Heart left ventricle (tissue), 16 donors: ENCODE data around the gene PRKN. TPM values are rescaled to one million over a fixed set of nuclear protein-coding genes. Genes with fewer than 3 reads are reported as not detected.
A peak's percentile ranks its signal among the peaks of the same experiment; 100 is the strongest.
"Not testable (repeated sequence)": the region's sequence is repeated elsewhere in the genome, so short reads cannot be mapped to it uniquely, and the experiment has no call there.

Experiments
- ATAC-seq, 4 donors: fragments of 200-7000 bp; cut with Tn5 transposase; one replicate each; pipeline ENCODE4 v1.9.1; 2020 to 2022; ENCODE audit warnings: moderate library complexity in 4 of 4, mild to moderate bottlenecking in 3 of 4, moderate number of reproducible peaks in 1 of 4
- DNase-seq, 5 donors: peaks; one replicate each; pipeline ENCODE4 v3.0.0-alpha.2; 2020
- H3K27ac ChIP-seq, 12 donors: fragments of 200-600 bp; sonication (generic) in 4 of 12; one replicate each; pipeline versions ENCODE4 v1.5.0 to v1.8.0; 2016 to 2022; ENCODE audit warnings: mild to moderate bottlenecking in 2 of 12
- H3K27me3 ChIP-seq, 9 donors: fragments of 200-600 bp; sonication (generic) in 2 of 9; one replicate each; pipeline versions ENCODE4 v1.5.1 to v1.8.0; 2016 to 2022; ENCODE audit warnings: mild to moderate bottlenecking in 3 of 9
- H3K36me3 ChIP-seq, 9 donors: fragments of 200-600 bp; sonication (generic) in 2 of 9; one replicate each; pipeline versions ENCODE4 v1.5.0 to v1.8.0; 2018 to 2022; ENCODE audit warnings: mild to moderate bottlenecking in 2 of 9
- H3K4me1 ChIP-seq, 12 donors: fragments of 200-600 bp; sonication (generic) in 4 of 12; one replicate each; pipeline versions ENCODE4 v1.5.0 to v1.8.0; 2016 to 2022; ENCODE audit warnings: mild to moderate bottlenecking in 3 of 12
- H3K4me3 ChIP-seq, 12 donors: fragments of 200-600 bp; sonication (generic) in 4 of 12; one replicate each; pipeline versions ENCODE4 v1.5.0 to v1.8.0; 2017 to 2022; ENCODE audit warnings: mild to moderate bottlenecking in 9 of 12, moderate library complexity in 4 of 12
- H3K9me3 ChIP-seq, 12 donors: fragments of 200-600 bp; sonication (generic) in 4 of 12; one replicate each; pipeline versions ENCODE4 v1.5.0 to v1.8.0; 2016 to 2022; ENCODE audit warnings: mild to moderate bottlenecking in 1 of 12
- POLR2A ChIP-seq, 2 donors: fragments of 450-650 bp; IDR thresholded peaks; one replicate each; pipeline ENCODE4 v1.6.1; 2017; ENCODE audit warnings: antibody characterized with exemption in 2 of 2, mild to moderate bottlenecking in 2 of 2, moderate library complexity in 2 of 2
- WGBS, 4 donors: extraction: QIAGEN DNeasy Blood & Tissue Kit in 2 of 4; methylation state at CpG; one replicate each; pipeline versions ENCODE4 v1.1.5 to v1.1.7; 2013 to 2018; 5-methylcytosine and 5-hydroxymethylcytosine counted together
- intact Hi-C, 10 donors: fragments of 100-400 bp; cut with DNase I; formaldehyde crosslinking; loops; one replicate each; pipeline versions ENCODE4 v1.11.1 to v1.14.2; 2022
- polyA plus RNA-seq, 2 donors: library from polyadenylated mRNA; stranded (reverse); fragments of 200-250 nt; gene quantifications; one replicate each; pipeline ENCODE4 v1.2.3, GENCODE V29; 2013
- total RNA-seq, 9 donors: library from RNA; depleted of rRNA in 2 of 9; stranded (reverse); fragments of >200 nt in 2 of 9; fragmentation: NEBNext Ultra II Directional in 3 of 9; extraction: Animal tissue kit (Norgen Biotek cat#: 25700) in 3 of 9; gene quantifications; one replicate each; pipeline versions ENCODE4 v1.1.0 to v1.2.4, GENCODE V29; 2016 to 2023
- TF ChIP-seq, protein P1 (sequence below), 12 donors: fragments of 200-600 bp; sonication (generic) in 4 of 12; IDR thresholded peaks; one replicate each; pipeline versions ENCODE4 v1.5.0 to v1.8.0; 2018 to 2022; ENCODE audit warnings: antibody characterized with exemption in 12 of 12, mild to moderate bottlenecking in 5 of 12
- donor health status: ischemic (EF 13 %, LVEDD 7.1; RV severe dilation, severe dysfunction).
- donor health status: healthy with polysubstance abuse.
- donor health status: DM: no; HTN: yes; CAD: no.
- donor health status: DM: no; HTN: no; CAD: no.
- donor health status: ischemic (EF 25% LVEDD 6.9; RV normal size, moderate dysfunction).
- donor health status: ischemic (EF 25% LVEDD 5.7; RV mildly dilated, moderate dysfunction).
- donor health status: healthy.
- donor health status: DM: yes; HTN: yes; CAD: no.
- donor health status: ischemic (EF 35%, LVEDD 5.7; RV mildly dilated, moderate dysfunction).
- donor health status: nonischemic (EF 11% LVEDD 7.7; RV severe dilation, severe dysfunction).
- donor health status: DM: yes; HTN: yes; CAD: no.
- donor health status: PGD.
- donor health status: ischemic (EF 29% LVEDD 5.4; RV normal size, mild dysfunction).
- donor health status: nonischemic (EF 23%, LVEDD 6.1; RV moderate dilation, normal function).

PRKN gene
- total and polyA plus RNA-seq, 11 donors = 3.4 to 32.5 (median 21.2) TPM

DNA sequence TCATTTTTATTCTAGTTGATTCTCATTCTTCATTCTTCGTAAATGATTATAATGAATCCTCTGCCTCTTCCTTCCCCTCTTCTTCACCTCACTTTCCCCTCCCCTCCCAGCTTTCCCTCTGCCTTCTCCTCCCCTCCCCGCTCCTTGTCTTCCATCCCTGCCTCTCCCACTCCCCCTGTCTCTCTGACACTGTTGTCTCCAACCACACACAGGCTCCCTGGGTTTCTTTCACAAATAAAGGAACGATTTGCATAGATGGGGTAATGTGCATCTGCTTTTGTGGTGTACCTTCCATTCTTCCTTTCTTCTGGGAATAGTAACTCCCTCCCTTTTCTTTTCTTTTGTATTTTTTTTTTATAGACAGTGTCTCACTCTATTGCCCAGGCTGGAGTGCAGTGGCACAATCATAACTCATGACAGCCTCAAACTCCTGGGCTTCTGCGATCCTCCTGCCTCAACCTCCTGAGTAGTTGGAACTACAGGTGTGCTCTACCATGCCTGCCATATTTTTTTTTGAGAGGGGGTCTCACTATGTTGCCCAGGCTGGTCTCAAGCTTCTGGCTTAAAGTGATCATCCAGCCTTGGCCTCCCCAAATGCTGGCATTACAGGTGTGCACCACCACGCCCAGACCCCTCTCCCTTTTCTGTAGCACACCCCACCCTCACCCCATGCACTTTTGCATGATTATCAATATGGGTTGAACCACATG lies 318.6 kb downstream of the PRKN start:
- Histone ChIP-seq H3K4me3 (no peak overlapping the region), H3K9me3 (no peaks in the 10 kb centered on the region), H3K4me1 (no peaks in the 10 kb centered on the region), H3K27me3 (no peaks in the 10 kb centered on the region), H3K36me3 (no peaks in the 10 kb centered on the region), H3K27ac (no peak overlapping the region)
- WGBS, 4 donors = 87 to 89% (median 89%) methylated on average over 5 of the region's 5 CpGs
- no peak for ATAC-seq
- intact Hi-C loops = no loop called here
- DNase-seq = no peak
- TF ChIP-seq POLR2A (IDR thresholded peaks at IDR 0.05) = no peak
- TF ChIP-seq, protein P1, sequence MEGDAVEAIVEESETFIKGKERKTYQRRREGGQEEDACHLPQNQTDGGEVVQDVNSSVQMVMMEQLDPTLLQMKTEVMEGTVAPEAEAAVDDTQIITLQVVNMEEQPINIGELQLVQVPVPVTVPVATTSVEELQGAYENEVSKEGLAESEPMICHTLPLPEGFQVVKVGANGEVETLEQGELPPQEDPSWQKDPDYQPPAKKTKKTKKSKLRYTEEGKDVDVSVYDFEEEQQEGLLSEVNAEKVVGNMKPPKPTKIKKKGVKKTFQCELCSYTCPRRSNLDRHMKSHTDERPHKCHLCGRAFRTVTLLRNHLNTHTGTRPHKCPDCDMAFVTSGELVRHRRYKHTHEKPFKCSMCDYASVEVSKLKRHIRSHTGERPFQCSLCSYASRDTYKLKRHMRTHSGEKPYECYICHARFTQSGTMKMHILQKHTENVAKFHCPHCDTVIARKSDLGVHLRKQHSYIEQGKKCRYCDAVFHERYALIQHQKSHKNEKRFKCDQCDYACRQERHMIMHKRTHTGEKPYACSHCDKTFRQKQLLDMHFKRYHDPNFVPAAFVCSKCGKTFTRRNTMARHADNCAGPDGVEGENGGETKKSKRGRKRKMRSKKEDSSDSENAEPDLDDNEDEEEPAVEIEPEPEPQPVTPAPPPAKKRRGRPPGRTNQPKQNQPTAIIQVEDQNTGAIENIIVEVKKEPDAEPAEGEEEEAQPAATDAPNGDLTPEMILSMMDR (IDR thresholded peaks at IDR 0.05) = no peak

DNA sequence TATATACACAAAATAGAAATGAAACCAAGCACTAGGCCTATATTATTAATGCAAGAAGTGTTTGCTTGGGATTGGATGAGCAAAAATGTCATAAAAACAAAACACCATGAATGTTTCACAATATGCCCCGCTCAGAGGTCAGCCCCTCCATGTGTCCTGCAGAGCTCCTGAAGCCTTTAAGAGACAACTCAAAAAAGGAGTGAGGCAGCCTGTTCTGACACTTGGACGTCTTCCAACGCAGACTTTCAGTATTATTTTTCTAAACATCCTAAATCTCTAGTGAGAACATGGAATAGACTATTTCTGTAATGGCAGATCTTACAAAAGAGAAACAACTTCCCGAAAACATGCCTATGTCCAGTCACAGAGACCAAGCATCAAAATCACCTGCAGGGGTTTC lies 322.6 kb downstream of the PRKN start:
- DNase-seq = no peak
- Histone ChIP-seq H3K27ac (no peak overlapping the region), H3K4me1 (no peaks in the 10 kb centered on the region), H3K4me3 (no peak overlapping the region), H3K27me3 (no peaks in the 10 kb centered on the region), H3K9me3 (peaks cover 0 to 1% (median 0%) of the 10 kb centered on the region in 12 donors), H3K36me3 (no peaks in the 10 kb centered on the region)
- intact Hi-C loops = no loop called here
- 70 to 88% (median 74%) methylated on average over 4 of the region's 4 CpGs for whole genome bisulfite sequencing, 4 donors
- ATAC-seq = no peak
- TF ChIP-seq, protein P1 (IDR thresholded peaks at IDR 0.05) = no peak
- no peak for TF ChIP-seq POLR2A (IDR thresholded peaks at IDR 0.05)

DNA sequence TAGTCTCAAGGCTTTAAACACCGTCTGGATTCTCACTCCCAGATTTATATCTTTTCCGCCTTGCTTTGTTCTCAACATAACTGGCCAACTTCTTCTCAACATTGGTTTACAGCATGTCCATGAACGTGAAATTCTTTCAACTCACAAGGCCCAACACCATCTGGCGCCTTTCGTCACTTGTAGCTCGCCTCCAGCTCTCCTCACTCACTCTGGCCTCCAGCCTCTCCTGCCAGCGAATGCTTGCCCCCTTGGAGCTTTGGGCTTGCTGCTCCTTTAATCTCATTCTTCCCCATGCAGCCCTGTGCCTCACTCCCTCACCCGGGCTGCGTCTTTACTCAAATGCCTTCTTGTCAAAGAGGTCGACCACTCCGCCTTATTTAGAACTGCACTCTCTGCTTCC lies 324.5 kb downstream of the PRKN start:
- intact Hi-C loops = no loop called here

DNA sequence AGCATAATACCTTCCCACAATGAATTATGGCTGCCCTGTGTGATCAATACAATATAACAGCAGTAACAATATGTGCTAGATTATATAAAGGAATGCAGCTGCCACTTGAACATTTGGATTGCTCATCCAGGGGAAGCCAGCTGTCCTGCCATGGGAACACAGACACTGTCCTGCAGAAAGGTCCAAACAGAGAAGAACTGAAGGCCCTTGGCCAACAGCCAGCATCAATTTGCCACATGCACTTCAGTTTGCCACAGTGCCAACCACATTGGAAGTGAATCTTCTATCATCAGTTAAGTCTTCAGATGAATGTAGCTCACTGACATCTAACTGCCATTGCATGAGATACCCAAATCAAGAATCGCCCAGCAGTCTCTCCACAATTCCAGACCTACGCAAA lies 332.4 kb downstream of the PRKN start:
- DNase-seq (no peak), ATAC-seq (no peak)
- Histone ChIP-seq H3K4me1 (peaks cover 0 to 2% (median 0%) of the 10 kb centered on the region in 12 donors), H3K27ac (no peak overlapping the region), H3K4me3 (no peak overlapping the region), H3K27me3 (no peaks in the 10 kb centered on the region), H3K36me3 (no peaks in the 10 kb centered on the region), H3K9me3 (peaks cover 0 to 11% (median 0%) of the 10 kb centered on the region in 12 donors)
- intact Hi-C loops = no loop called here
- WGBS, 4 donors = 89 to 98% (median 95%) methylated on average over 2 of the region's 2 CpGs
- TF ChIP-seq POLR2A (IDR thresholded peaks at IDR 0.05) = no peak
- TF ChIP-seq, protein P1 (IDR thresholded peaks at IDR 0.05) = no peak

More for the DNA sequence above, 324.5 kb downstream of the PRKN start:
- H3K4me1 ChIP-seq = no peaks in the 10 kb centered on the region
- ATAC-seq (no peak), DNase-seq (no peak)
- no peak overlapping the region for H3K27ac ChIP-seq
- no peaks in the 10 kb centered on the region for H3K27me3 ChIP-seq
- TF ChIP-seq, protein P1 (IDR thresholded peaks at IDR 0.05) = no peak
- no peak for TF ChIP-seq POLR2A (IDR thresholded peaks at IDR 0.05)
- no peaks in the 10 kb centered on the region for H3K36me3 ChIP-seq
- 89 to 95% (median 90%) methylated on average over 11 of the region's 11 CpGs for WGBS, 4 donors
- H3K4me3 ChIP-seq = no peak overlapping the region
- H3K9me3 ChIP-seq = peaks cover 0 to 11% (median 0%) of the 10 kb centered on the region in 12 donors

DNA sequence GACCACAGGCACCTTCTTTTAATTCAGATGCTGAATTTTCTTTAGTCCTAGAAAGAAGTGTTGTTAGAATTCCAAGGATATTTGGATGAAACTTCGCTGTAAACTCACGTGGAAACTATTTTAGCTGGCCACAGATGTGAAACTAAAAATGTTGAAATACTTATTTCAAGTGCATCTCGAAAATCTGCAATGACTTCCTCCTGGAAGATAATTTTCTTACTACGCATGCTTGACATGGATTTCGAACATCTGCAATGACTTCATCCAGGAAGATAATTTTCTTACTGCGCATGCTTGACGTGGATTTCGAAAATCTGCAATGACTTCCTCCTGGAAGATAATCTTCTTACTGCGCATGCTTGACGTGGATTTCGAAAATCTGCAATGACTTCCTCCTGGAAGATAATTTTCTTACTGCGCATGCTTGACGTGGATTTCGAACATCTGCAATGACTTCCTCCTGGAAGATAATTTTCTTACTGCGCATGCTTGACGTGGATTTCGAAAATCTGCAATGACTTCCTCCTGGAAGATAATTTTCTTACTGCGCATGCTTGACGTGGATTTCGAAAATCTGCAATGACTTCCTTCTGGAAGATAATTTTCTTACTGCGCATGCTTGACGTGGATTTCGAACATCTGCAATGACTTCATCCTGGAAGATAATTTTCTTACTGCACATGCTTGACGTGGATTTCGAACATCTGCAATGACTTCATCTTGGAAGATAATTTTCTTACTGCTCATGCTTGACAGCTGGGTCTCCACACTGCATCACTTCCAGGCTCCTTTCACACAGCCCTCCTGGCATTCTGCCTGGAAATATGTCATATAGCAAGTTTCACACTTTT lies 336.4 kb downstream of the PRKN start:
- WGBS, 4 donors = 67 to 81% (median 71%) methylated on average over 25 of the region's 25 CpGs
- peak in 4 of 5 donors; percentile 54 to 69 (median 62) for DNase-seq
- Histone ChIP-seq H3K4me1 (peaks cover 0 to 30% (median 8%) of the 10 kb centered on the region in 12 donors), H3K4me3 (peak overlapping the region in 4 of 12 donors; percentile 29 to 54 (median 41)), H3K27ac (peak overlapping the region; percentile 17 to 66 (median 46))
- H3K36me3 ChIP-seq, H3K9me3 ChIP-seq, intact Hi-C loops, H3K27me3 ChIP-seq: not testable (repeated sequence)
- peak; percentile 31 to 43 (median 38) for ATAC-seq
